ENCODE measurements around the gene ZNF644.
"Not testable (repeated sequence)": the region's sequence is repeated elsewhere in the genome, so short reads cannot be mapped to it uniquely, and the experiment has no call there.

The ZNF644 gene

GRCh38 chr1:90927674-90928073 is 94.2 kb downstream of the ZNF644 start:
- DNase-seq (ENCODE audit: low read depth, low spot score): not testable (repeated sequence)

- no peak for DNase-seq (ENCODE audit: low read depth, low spot score)
Measured at GRCh38 chr1:90926971-90927370, 94.9 kb downstream of the ZNF644 start.

GRCh38 chr1:90925928-90926869 is 95.6 kb downstream of the ZNF644 start:
- DNase-seq (ENCODE audit: low read depth, low spot score): no peak

- DNase-seq (ENCODE audit: low read depth, low spot score): no peak
Measured at GRCh38 chr1:90924982-90925381, 96.9 kb downstream of the ZNF644 start.

- DNase-seq (ENCODE audit: low read depth, low spot score): no peak
Measured at GRCh38 chr1:90922996-90923395, 98.8 kb downstream of the ZNF644 start.

GRCh38 chr1:90922202-90922601 is 99.6 kb downstream of the ZNF644 start:
- no peak for DNase-seq (ENCODE audit: low read depth, low spot score)

- no peak for DNase-seq (ENCODE audit: low read depth, low spot score)
Measured at GRCh38 chr1:90919900-90920299, 101.9 kb downstream of the ZNF644 start.

GRCh38 chr1:90919190-90919719 is 102.6 kb downstream of the ZNF644 start:
- no peak for DNase-seq (ENCODE audit: low read depth, low spot score)

GRCh38 chr1:90911353-90911752 is 110.5 kb downstream of the ZNF644 start:
- DNase-seq (ENCODE audit: low read depth, low spot score): no peak

- no peak for DNase-seq (ENCODE audit: low read depth, low spot score)
Measured at GRCh38 chr1:90902672-90903071, 119.2 kb downstream of the ZNF644 start.

GRCh38 chr1:90899263-90899662 is 122.6 kb downstream of the ZNF644 start:
- DNase-seq (ENCODE audit: low read depth, low spot score): no peak

- DNase-seq (ENCODE audit: low read depth, low spot score): not testable (repeated sequence)
Measured at GRCh38 chr1:90893679-90894078, 128.2 kb downstream of the ZNF644 start.

GRCh38 chr1:90892884-90893283 is 129.0 kb downstream of the ZNF644 start:
- not testable (repeated sequence) for DNase-seq (ENCODE audit: low read depth, low spot score)

- not testable (repeated sequence) for DNase-seq (ENCODE audit: low read depth, low spot score)
Measured at GRCh38 chr1:90892196-90892595, 129.6 kb downstream of the ZNF644 start.

- not testable (repeated sequence) for DNase-seq (ENCODE audit: low read depth, low spot score)
Measured at GRCh38 chr1:90891756-90892155, 130.1 kb downstream of the ZNF644 start.

GRCh38 chr1:90882221-90882620 is 139.6 kb downstream of the ZNF644 start:
- DNase-seq (ENCODE audit: low read depth, low spot score): no peak

- no peak for DNase-seq (ENCODE audit: low read depth, low spot score)
Measured at GRCh38 chr1:90881034-90881433, 140.8 kb downstream of the ZNF644 start.

- DNase-seq (ENCODE audit: low read depth, low spot score): no peak
Measured at GRCh38 chr1:90879281-90879680, 142.6 kb downstream of the ZNF644 start.

- DNase-seq (ENCODE audit: low read depth, low spot score): no peak
Measured at GRCh38 chr1:90876101-90876500, 145.7 kb downstream of the ZNF644 start.
